Activated T-helper 9 cell treated with anti-CD3 and anti-CD28 coated beads, Interleukin-2, amount 50 U/mL, for 16 hours (primary cell): ENCODE results near the gene COL6A1.
"Not testable (repeated sequence)": the region's sequence is repeated elsewhere in the genome, so short reads cannot be mapped to it uniquely, and the experiment has no call there.

Experiments
- DNase-seq: peaks from one replicate; pipeline ENCODE4 v3.0.0-alpha.2; 2020; ENCODE audit warnings: low read depth

Gene COL6A1

DNA sequence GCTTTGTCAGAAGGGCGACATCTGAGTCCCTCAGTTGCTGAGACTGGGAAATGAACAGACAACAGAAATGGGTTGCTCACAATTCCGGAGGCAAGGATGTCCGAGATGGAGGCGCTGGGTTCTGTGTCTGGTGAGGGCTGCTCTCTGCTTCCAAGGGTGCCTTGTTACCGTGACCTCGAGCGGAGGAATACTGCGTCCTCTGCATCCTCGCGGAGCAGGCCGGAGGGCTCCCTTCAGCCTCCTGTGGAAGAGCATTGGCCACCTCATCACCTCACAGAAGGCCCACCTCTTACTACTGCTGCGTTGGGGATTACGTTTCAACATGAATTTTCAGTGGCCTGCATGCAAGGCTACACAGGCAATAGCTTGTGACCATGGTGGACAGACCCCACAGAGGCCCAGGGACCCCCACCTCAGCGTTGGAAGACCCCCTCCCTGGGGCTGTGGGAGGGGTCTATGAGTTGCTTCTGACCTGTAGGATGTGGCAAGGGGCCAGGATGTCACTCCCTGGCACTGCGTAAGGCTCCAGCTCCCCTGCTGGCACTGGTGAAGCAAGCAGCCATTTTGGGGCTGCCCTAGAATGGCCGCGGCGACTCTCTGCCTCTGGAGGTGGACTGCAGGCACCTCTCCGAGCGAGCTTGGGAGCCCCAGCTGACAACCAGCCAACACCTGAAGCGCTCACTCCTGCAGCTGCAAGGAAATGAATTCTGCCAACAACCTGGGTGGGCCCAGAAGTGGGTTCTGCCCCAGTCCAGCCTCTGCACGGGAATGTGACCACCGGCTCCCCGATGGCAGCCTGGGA lies 36.3 kb upstream of the COL6A1 start:
- DNase-seq, result no peak

DNA sequence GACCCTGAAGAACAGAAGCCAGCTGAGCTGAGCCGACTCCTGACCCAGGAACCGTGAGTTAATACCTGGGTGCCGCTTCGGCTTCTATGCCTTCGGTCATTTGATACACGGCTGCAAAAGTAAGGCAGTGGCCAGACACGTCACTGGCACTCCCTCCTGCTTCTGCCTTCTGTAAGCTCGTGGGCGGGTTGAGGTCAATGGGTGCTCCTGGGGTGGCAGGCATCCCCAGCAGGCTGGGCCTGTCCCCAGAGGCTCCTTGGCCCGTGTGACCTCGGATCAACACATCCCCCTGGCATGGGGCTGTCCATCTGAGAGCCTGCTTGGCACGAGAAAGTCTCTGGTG lies 35.7 kb upstream of the COL6A1 start:
- no peak for DNase-seq

GRCh38 chr21:45947296-45947695 lies 34.3 kb upstream of the COL6A1 start:
- no peak for DNase-seq

GRCh38 chr21:45947716-45948255 lies 33.8 kb upstream of the COL6A1 start:
- no peak for DNase-seq

DNA sequence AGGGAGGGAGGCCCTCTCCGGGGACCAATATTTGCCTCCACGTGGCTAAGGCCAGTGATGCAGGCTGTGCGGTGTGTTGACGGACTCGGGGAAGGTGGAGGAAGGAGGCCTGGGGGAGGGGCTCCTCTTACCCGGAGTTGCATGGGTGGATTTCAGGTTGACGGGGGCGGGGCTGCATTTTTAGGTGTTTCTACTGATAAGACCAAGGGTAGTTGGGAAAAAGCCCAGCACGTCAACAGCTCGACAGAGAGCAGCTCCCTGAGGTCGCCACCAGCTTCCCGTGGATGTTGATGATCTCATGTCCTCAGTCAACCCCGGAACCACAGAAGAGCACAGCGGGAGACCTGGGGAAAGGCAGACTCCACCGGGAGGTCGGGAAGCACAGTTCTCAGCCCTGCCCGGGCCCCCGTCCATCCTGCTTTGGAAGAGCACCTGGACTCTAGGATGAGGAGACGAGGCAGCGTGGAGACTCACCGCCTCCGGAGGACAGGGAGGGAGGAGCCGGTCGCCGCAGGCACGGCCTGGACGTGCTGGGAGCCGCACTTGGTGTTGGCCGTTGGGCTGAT lies 32.9 kb upstream of the COL6A1 start:
- no peak for DNase-seq

DNA sequence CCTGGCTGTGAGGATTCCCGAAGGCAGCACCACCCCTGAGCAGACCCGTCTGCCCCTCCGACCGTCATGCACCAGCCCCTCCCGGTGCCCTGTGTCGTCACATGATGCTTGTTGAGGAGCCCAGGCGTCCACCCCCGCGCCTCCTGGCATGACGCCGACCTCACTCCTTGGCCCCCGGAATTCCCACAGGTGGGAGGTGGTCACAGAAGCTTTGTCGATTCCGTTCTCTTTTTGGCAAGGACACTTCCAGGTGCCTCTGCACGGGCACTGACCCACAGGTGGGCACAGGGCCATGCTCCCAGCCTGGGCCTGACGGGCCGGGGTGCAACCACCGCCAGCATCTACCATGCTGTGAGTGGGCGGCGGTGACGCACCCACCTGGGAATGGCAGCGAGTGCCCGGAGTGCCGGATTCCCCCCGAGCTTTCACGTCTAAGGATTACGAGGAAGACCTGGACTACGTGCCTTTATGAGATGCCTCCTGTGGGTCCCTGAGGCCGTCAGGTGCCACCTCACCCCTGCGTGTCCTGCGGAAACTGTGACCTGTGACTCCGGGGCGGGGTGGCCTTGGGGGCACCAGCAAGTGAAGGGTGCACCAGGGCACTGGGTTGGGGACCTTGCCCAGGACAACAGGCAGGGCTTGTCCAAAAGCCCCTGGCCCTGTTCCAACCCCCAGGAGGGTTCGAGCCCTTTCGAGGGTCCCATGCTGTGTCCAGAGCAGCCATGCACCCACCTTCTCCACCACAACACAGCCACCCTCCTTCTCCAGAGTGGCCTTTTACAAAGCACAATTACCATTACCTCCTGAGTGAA lies 31.4 kb upstream of the COL6A1 start:
- no peak for DNase-seq

DNA sequence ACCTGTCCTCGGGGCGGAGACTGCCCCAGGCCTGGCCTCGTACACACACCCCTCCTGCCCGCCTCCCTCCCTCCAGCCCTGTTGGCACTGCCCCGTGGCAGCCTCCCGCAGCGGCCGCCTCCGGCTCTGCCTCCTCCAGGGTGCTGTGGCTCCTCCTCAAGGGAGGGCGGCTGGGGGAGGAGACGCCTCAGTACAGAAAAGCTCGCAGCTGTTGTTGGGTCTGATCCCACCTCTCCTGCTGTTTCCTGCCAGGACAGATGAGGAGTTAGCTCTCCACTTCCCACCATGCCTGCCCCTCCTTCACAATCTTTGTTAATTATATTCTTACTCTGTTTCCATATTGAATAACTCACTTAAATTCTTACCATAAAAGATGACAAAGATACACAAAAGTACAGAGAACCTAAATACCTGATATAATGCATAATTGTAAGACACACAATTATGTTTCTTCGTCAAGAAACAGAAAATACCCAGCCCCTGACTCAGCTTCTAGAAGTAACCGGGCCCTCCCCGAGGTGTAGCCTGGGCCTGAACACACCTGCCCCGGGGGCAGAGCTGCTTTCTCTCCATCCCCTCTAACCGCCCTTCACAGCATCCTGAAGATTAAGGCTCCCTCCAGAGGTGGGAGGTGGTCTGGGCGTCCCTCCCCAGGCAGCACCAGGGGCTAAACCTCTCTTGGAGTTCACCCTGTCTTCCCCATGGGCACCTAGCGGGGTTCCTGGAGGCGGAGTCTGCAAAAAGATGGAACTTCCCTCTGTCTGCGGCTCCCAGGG lies 30.6 kb upstream of the COL6A1 start:
- no peak for DNase-seq

GRCh38 chr21:45951676-45952075 lies 29.9 kb upstream of the COL6A1 start:
- DNase-seq, result no peak

GRCh38 chr21:45952527-45952926 lies 29.0 kb upstream of the COL6A1 start:
- not testable (repeated sequence) for DNase-seq

- no peak for DNase-seq
Observed at GRCh38 chr21:45952974-45953373, 28.6 kb upstream of the COL6A1 start.

- DNase-seq, result no peak
Observed at GRCh38 chr21:45954261-45954660, 27.3 kb upstream of the COL6A1 start.

- DNase-seq, result no peak
Observed at GRCh38 chr21:45954921-45955320, 26.6 kb upstream of the COL6A1 start.

- no peak for DNase-seq
Observed at GRCh38 chr21:45957551-45957950, 24.0 kb upstream of the COL6A1 start.

DNA sequence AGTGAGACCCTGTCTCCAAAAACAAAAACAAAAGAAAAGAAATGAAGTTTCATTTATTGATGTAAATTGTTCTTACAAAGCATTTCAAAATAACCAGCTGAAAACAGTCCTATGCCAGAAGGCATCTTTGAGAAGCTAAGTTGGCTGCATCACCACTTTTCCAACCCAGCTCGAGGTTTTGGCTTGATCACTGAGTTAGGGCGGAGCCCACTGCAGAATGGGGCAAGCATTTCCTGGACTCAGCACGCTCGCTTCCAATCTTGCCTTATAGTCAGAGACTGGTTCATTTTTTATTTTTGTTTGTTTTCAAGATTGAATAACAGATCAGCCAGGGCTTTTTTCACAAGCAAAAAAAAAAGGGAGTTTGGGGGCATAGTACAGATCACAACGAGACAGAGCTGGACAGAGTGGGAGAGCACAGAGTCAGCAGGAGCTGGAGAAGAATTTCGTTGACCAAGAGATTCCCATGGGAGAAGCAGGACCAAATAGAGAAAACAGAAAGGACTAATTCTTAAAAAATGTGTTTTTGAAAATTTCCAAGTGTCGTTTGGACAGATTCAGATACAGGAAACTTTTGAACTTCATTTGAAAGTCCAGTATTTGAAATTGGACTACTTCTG lies 23.5 kb upstream of the COL6A1 start:
- no peak for DNase-seq

- DNase-seq, result no peak
Observed at GRCh38 chr21:45959182-45959581, 22.4 kb upstream of the COL6A1 start.

DNA sequence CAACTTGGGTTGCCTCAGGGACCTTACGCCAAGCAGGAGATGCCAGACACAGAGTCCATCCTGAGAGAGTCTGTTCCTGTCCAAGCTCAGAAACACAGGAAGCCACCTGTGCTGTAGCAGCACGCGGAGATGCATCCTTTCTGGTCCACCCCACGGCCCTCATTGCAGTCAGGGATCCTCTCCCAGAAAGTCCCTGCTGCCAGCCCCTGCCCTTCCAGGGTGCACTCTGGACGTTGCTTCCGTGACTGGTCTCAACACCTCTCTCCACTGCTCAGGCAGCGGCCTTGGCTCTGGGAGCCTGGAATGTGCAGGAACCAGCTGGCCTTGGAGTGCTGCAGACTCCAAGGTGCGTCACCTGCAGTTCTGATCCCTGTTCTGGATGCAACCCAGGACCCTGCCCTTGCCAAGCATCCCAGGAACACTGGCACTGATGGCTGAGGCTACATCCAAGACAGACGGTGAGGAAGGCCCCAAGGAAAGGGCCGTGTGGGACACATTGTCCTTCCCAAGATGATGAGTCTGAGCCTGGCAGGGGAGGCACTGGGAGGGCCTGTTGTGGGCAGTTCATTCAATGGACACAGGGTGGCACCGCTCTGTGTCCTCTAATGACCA lies 21.7 kb upstream of the COL6A1 start:
- no peak for DNase-seq

DNA sequence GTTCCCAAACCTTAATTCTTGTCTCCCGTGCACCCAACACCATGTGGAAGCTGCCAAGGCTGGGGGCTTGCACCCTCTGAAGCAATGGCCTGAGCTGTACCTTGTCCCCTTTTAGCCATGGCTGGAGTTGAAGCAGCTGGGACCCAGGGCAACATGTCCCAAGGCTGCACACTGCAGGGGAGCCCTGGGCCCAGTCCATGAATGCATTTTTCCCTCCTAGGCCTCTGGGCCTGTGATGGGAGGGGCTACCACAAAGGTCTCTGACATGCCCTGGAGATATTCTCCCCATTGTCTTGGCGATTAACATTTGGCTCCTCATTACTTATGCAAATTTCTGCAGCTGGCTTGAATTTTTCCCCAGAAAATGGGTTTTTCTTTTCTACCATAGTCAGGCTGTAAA lies 20.2 kb upstream of the COL6A1 start:
- not testable (repeated sequence) for DNase-seq

- DNase-seq, result no peak
Observed at GRCh38 chr21:45962531-45963231, 18.9 kb upstream of the COL6A1 start.

DNA sequence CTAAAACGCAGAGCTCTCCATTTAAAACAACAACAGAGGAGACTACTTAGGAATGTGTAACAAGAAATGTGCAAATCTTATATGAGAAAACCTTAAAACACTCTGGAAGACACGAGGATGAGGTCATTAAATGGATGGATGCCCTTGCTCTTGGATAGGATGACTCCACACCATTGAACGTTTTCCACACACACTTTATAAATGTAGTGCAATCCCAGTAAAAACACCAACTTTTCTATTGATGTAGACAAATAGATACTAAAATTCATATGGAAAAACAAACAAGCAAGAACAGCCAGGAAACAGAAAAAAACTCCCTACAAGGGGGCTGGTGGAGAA lies 18.4 kb upstream of the COL6A1 start:
- DNase-seq, result no peak

GRCh38 chr21:45964649-45965048 lies 16.9 kb upstream of the COL6A1 start:
- no peak for DNase-seq
